H1 (cell line): ENCODE measurements around the gene TMEM187. TPM values are rescaled to one million over a fixed set of nuclear protein-coding genes. Genes with fewer than 3 reads are reported as not detected.

Experiments
- CBX8 ChIP-seq: fragments of 300-800, 300-1000 bp; sonication (generic); IDR thresholded peaks from 2 replicates; pipeline ENCODE4 v1.7.1; 2016; ENCODE audit warnings: low read depth, low read length, borderline replicate concordance
- CREB1 ChIP-seq: IDR thresholded peaks from 2 replicates; pipeline ENCODE4 v1.6.1; 2012; ENCODE audit warnings: inconsistent platforms
- HDAC2 ChIP-seq, 2 experiments: fragments of 300-600 bp in 1 of 2; sonication (generic) in 1 of 2; IDR thresholded peaks; 2 replicates each; pipeline ENCODE4 v1.6.1; 2011 to 2012; ENCODE audit warnings: low read depth in 2 of 2, low read length in 2 of 2, mild to moderate bottlenecking in 2 of 2, moderate library complexity in 2 of 2, borderline replicate concordance in 1 of 2, inconsistent platforms in 1 of 2
- RAD21 ChIP-seq, 2 experiments: IDR thresholded peaks in 1 of 2; conservative IDR thresholded peaks in 1 of 2; 2 replicates each; pipeline ENCODE4 v1.6.1; 2011; ENCODE audit warnings: low read depth in 2 of 2, low read length in 2 of 2, improper control_type of control experiment in 1 of 2, inconsistent platforms in 1 of 2, mild to moderate bottlenecking in 1 of 2, moderate library complexity in 1 of 2
- SP2 ChIP-seq: IDR thresholded peaks from 2 replicates; pipeline ENCODE4 v1.6.1; 2012; ENCODE audit warnings: mild to moderate bottlenecking, low read length, inconsistent platforms
- TAF1 ChIP-seq: IDR thresholded peaks from 2 replicates; pipeline ENCODE4 v1.6.1; 2011; ENCODE audit warnings: mild to moderate bottlenecking, low read depth, low read length
- polyA plus RNA-seq, 7 experiments: library from polyadenylated mRNA; depleted of rRNA in 3 of 7; stranded (reverse) in 5 of 7; unstranded in 2 of 7; fragments of >200 nt in 5 of 7; fragments of 200-250 nt in 2 of 7; gene quantifications; 1 replicate in 5 of 7; 2 replicates in 1 of 7; 4 replicates in 1 of 7; pipeline versions ENCODE4 v1.2.1 to v1.2.3, GENCODE V29; 2011 to 2013; ENCODE audit warnings: missing spikeins in 2 of 7, mixed read lengths in 2 of 7
- total RNA-seq: library from RNA; stranded (reverse); fragmentation: NEBNext Ultra II Directional; extraction: Animal tissue kit (Norgen Biotek cat#: 25700); gene quantifications from 2 replicates; pipeline ENCODE4 v1.2.1, GENCODE V29; 2021
- TF ChIP-seq, protein P1 (sequence below): IDR thresholded peaks from 2 replicates; pipeline ENCODE4 v1.6.1; 2011; ENCODE audit warnings: low read depth, mild to moderate bottlenecking, low read length; ENCODE audit not compliant: insufficient read depth
- TF ChIP-seq, protein P2 (sequence below): IDR thresholded peaks from 2 replicates; pipeline ENCODE4 v1.6.1; 2011; ENCODE audit warnings: low read length, improper control_type of control experiment

TMEM187 gene
- total and polyA plus RNA-seq, 2 of the 8 experiments (the other 6 are each of a cell fraction or from before 2014, with no cell fraction given), result 5.0 to 14.5 TPM

DNA sequence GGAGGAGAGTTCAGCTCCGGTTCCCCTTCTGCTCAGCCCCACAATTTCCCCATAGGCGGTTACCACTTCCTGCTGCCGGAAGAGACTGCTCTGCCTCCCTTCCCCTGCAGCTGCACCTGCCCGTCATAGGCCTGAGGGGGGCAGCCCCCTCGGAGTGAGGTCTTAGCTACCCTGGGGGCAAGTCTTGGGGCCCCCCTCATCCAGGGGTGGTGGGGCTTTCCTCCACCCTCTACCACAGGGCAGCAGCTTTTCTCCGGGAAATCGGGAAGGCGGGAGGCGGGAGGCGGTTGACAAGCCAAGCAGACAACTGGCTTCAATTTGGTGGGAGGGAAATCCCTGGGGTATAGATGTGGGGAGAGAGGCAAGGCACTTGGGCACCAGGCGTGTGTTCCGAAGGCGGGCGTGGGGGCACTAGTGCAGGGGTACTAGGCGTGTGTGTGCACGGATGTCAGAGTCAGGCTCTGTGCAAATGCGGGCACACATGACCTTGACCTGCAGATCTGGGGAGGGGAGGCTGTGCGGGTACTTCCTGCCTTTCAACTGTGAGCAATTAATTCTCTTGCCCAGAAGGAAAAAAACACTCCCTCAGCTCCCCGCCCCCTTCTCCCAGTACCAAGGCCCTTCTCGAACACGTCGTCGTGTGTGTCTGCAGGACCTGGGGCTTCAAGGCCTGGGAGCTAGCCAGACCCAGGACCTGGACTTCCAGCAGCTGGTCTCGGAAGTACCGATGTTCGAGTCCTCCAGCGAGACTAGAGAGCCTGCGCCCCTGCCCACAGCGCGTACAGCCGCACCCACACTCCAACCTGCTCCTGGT is 45.5 kb upstream of the TMEM187 start (continued):
- TF ChIP-seq, protein P1, sequence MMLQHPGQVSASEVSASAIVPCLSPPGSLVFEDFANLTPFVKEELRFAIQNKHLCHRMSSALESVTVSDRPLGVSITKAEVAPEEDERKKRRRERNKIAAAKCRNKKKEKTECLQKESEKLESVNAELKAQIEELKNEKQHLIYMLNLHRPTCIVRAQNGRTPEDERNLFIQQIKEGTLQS, result no peak
- TF ChIP-seq RAD21 (IDR thresholded peaks at IDR 0.05 in 1 of 2, conservative IDR thresholded peaks at IDR 0.05 in 1 of 2; ENCODE audit: low read depth in 2 of 2, low read length in 2 of 2) (no peak), HDAC2 (IDR thresholded peaks at IDR 0.05; ENCODE audit: borderline replicate concordance in 1 of 2, low read depth in 2 of 2, low read length in 2 of 2) (no peak), TAF1 (no peak), CREB1 (no peak), CBX8 (no peak), SP2 (no peak)
- TF ChIP-seq, protein P2, sequence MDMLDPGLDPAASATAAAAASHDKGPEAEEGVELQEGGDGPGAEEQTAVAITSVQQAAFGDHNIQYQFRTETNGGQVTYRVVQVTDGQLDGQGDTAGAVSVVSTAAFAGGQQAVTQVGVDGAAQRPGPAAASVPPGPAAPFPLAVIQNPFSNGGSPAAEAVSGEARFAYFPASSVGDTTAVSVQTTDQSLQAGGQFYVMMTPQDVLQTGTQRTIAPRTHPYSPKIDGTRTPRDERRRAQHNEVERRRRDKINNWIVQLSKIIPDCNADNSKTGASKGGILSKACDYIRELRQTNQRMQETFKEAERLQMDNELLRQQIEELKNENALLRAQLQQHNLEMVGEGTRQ, result no peak
